GM23338 (cell line): ENCODE measurements around the gene ZSWIM5. TPM values are rescaled to one million over a fixed set of nuclear protein-coding genes. Genes with fewer than 3 reads are reported as not detected.

Experiments
- ATAC-seq: fragments of 200-7000 bp; cut with Tn5 transposase; 3 replicates; pipeline ENCODE4 v1.9.1; 2020
- DNase-seq: peaks from one replicate; pipeline ENCODE4 v3.0.0-alpha.2; 2015; ENCODE audit warnings: low spot score
- H2AFZ ChIP-seq: fragments of 200-600 bp; sonication (generic); 2 replicates; pipeline ENCODE4 v1.8.0; 2016; ENCODE audit warnings: antibody characterized with exemption, mild to moderate bottlenecking, moderate library complexity
- H3F3A ChIP-seq: fragments of 200-600 bp; sonication (generic); replicated peaks from 2 replicates; pipeline ENCODE4 v1.8.0; 2017; ENCODE audit warnings: antibody characterized with exemption, mixed run types, low read depth
- H3K27ac ChIP-seq: fragments of 200-600 bp; sonication (generic); 2 replicates; pipeline ENCODE4 v1.6.1; 2016; ENCODE audit warnings: low read depth
- H3K27me3 ChIP-seq: fragments of 200-600 bp; sonication (generic); 2 replicates; pipeline ENCODE4 v1.8.0; 2016; ENCODE audit warnings: mild to moderate bottlenecking, mixed run types, moderate library complexity; ENCODE audit not compliant: insufficient read depth
- H3K36me3 ChIP-seq: fragments of 200-600 bp; sonication (generic); 2 replicates; pipeline ENCODE4 v1.8.0; 2016; ENCODE audit warnings: mild to moderate bottlenecking; ENCODE audit not compliant: insufficient read depth
- H3K4me1 ChIP-seq: fragments of 200-600 bp; sonication (generic); 2 replicates; pipeline ENCODE4 v1.8.0; 2016; ENCODE audit warnings: mild to moderate bottlenecking, moderate library complexity; ENCODE audit not compliant: insufficient read depth
- H3K4me2 ChIP-seq: fragments of 200-600 bp; sonication (generic); 2 replicates; pipeline ENCODE4 v1.7.1; 2017; ENCODE audit warnings: mixed run types
- H3K4me3 ChIP-seq: fragments of 200-600 bp; sonication (generic); 2 replicates; pipeline ENCODE4 v1.6.1; 2016; ENCODE audit warnings: mixed run types
- H3K79me2 ChIP-seq: fragments of 200-600 bp; sonication (generic); replicated peaks from 2 replicates; pipeline ENCODE4 v1.8.0; 2017; ENCODE audit warnings: mild to moderate bottlenecking; ENCODE audit not compliant: insufficient read depth
- H3K9me2 ChIP-seq: fragments of 200-600 bp; sonication (generic); 2 replicates; pipeline ENCODE4 v1.8.0; 2017; ENCODE audit not compliant: insufficient read depth
- H4K20me1 ChIP-seq: fragments of 200-600 bp; sonication (generic); replicated peaks from 2 replicates; pipeline ENCODE4 v1.8.0; 2017; ENCODE audit warnings: mild to moderate bottlenecking; ENCODE audit not compliant: insufficient read depth
- H3K27ac Mint-ChIP-seq: 2 replicates; pipeline ENCODE4 v1.8.0; 2020; ENCODE audit warnings: inconsistent platforms, mild to moderate bottlenecking, moderate library complexity, mixed read lengths
- H3K27me3 Mint-ChIP-seq: 3 replicates; pipeline ENCODE4 v1.8.0; 2022; ENCODE audit warnings: low read depth, mild to moderate bottlenecking, moderate library complexity, mixed read lengths, inconsistent platforms; ENCODE audit not compliant: insufficient read depth, poor library complexity
- H3K36me3 Mint-ChIP-seq: 3 replicates; pipeline ENCODE4 v1.8.0; 2021; ENCODE audit warnings: low read depth, mild to moderate bottlenecking, inconsistent platforms, moderate library complexity, mixed read lengths
- H3K4me1 Mint-ChIP-seq: 3 replicates; pipeline ENCODE4 v1.8.0; 2020; ENCODE audit warnings: mild to moderate bottlenecking, inconsistent platforms, mixed read lengths
- H3K4me3 Mint-ChIP-seq: 3 replicates; pipeline ENCODE4 v1.8.0; 2021; ENCODE audit warnings: moderate library complexity, mild to moderate bottlenecking, inconsistent platforms, mixed read lengths
- H3K9me3 Mint-ChIP-seq: 3 replicates; pipeline ENCODE4 v1.8.0; 2020; ENCODE audit warnings: moderate library complexity, mild to moderate bottlenecking, inconsistent platforms, mixed read lengths
- CREB1 ChIP-seq: fragments of 250-450 bp; sonication (Bioruptor Pico); IDR thresholded peaks from 2 replicates; pipeline ENCODE4 v1.5.0; 2020; ENCODE audit warnings: low read depth, mild to moderate bottlenecking, moderate library complexity
- CTCF ChIP-seq, 2 experiments: fragments of 200-600 bp in 1 of 2; sonication (generic) in 1 of 2; conservative IDR thresholded peaks; 2 replicates each; pipeline versions ENCODE4 v1.5.1 to v1.6.1; 2016 to 2017; ENCODE audit warnings: antibody characterized with exemption in 2 of 2, low read depth in 2 of 2, mild to moderate bottlenecking in 2 of 2, moderate library complexity in 1 of 2
- EZH2 ChIP-seq: fragments of 200-600 bp; sonication (generic); IDR thresholded peaks from one replicate; pipeline ENCODE4 v1.8.0; 2017; ENCODE audit warnings: antibody characterized with exemption, mild to moderate bottlenecking, low read depth; ENCODE audit not compliant: unreplicated experiment
- EZH2phosphoT487 ChIP-seq: fragments of 200-600 bp; sonication (generic); IDR thresholded peaks from one replicate; pipeline ENCODE4 v1.8.1; 2018; ENCODE audit warnings: antibody characterized with exemption; ENCODE audit not compliant: unreplicated experiment
- JUNB ChIP-seq: IDR thresholded peaks from one replicate; pipeline ENCODE4 v1.6.1; 2016; ENCODE audit warnings: antibody characterized with exemption; ENCODE audit not compliant: unreplicated experiment
- NANOG ChIP-seq: IDR thresholded peaks from 2 replicates; pipeline ENCODE4 v1.6.1; 2016; ENCODE audit warnings: antibody characterized with exemption, borderline replicate concordance
- POLR2AphosphoS5 ChIP-seq: IDR thresholded peaks from 2 replicates; pipeline ENCODE4 v1.6.1; 2016; ENCODE audit warnings: antibody characterized with exemption, low read depth
- STAT1 ChIP-seq: IDR thresholded peaks from one replicate; pipeline ENCODE4 v1.6.1; 2016; ENCODE audit warnings: antibody characterized with exemption; ENCODE audit not compliant: unreplicated experiment
- ZNF114 ChIP-seq: fragments of 250-450 bp; sonication (Bioruptor Pico); IDR thresholded peaks from 2 replicates; pipeline ENCODE4 v1.5.0; 2020; ENCODE audit warnings: mild to moderate bottlenecking, moderate library complexity
- ZNF331 ChIP-seq: fragments of 250-450 bp; sonication (Bioruptor Pico); IDR thresholded peaks from 2 replicates; pipeline ENCODE4 v1.5.0; 2020; ENCODE audit warnings: low read depth, mild to moderate bottlenecking, moderate library complexity
- polyA plus RNA-seq: library from polyadenylated mRNA; unstranded; fragments of >200 nt; fragmentation: Nextera tagmentation; extraction: Ambion mirVana; gene quantifications from 2 replicates; pipeline ENCODE4 v1.2.1, GENCODE V29; 2016
- total RNA-seq: library from RNA; depleted of rRNA; stranded (reverse); fragments of >200 nt; shearing (Covaris generic); gene quantifications from 2 replicates; pipeline ENCODE4 v1.2.3, GENCODE V29; 2014
- TF ChIP-seq, protein P1 (sequence below): IDR thresholded peaks from 2 replicates; pipeline ENCODE4 v1.6.1; 2016; ENCODE audit warnings: antibody characterized with exemption
- TF ChIP-seq, protein P2 (sequence below): IDR thresholded peaks from one replicate; pipeline ENCODE4 v1.6.1; 2018; ENCODE audit warnings: antibody characterized with exemption; ENCODE audit not compliant: unreplicated experiment

Gene ZSWIM5
- total and polyA plus RNA-seq, 2 experiments from 2014 or later = 0.65 to 3.6 TPM

DNA sequence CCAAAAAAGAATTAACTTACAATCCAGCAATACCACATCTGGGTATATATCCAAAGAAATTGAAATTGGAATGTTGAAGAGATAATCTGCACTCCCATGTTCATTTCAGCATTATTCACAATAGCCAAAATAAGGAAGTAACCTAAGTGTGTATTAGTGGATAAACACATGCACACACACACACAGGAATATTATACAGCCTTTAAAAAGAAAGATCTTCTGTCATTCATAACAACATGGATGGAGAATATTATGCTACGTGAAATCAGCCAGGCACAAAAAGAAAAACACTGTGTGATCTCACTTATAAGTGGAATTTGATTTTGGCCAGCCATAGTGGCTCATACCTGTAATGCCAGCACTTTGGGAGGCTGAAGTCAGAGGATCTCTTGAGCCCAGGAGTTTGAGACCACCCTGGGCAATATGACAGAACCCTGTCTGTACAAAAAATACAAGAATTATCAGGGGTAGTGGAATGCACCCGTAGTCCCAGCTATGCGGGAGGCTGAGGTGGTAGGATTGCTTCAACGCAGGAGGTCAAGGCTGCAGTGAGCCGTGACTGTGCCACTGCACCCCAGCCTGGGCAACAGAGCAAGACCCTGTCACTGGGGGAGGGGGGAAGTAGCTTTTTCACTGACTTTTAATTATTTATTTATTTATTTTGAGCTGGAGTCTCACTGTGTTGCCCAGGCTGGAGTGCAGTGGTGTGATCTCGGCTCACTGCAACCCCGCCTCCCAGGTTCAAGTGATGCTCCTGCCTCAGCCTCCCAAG is 210.8 kb downstream of the ZSWIM5 start:
- Histone ChIP-seq H3K4me1 (peaks cover 4% of the 10 kb centered on the region; the same call in 1 of the 2 replicates), H3K27me3 (no peaks in the 10 kb centered on the region), H3K27ac (no peak overlapping the region), H3K9me2 (no peaks in the 10 kb centered on the region), H3K36me3 (no peaks in the 10 kb centered on the region), H4K20me1 (no peaks in the 10 kb centered on the region), H2AFZ (no peak overlapping the region), H3K4me3 (no peak overlapping the region), H3K79me2 (no peaks in the 10 kb centered on the region), H3F3A (no peaks in the 10 kb centered on the region), H3K4me2 (no peak overlapping the region)
- no peaks in the 10 kb centered on the region; the same call in 2 of the 3 replicates for H3K9me3 Mint-ChIP-seq
- no peak for TF ChIP-seq JUNB
- no peak for TF ChIP-seq POLR2AphosphoS5
- TF ChIP-seq ZNF331 = no peak
- TF ChIP-seq CREB1 (CRISPR knock-in tag) = no peak
- TF ChIP-seq EZH2 = no peak
- no peak for TF ChIP-seq CTCF (conservative IDR thresholded peaks at IDR 0.05; ENCODE audit: low read depth in 2 of 2)
- no peak for TF ChIP-seq STAT1
- H3K27me3 Mint-ChIP-seq = no peaks in the 10 kb centered on the region
- H3K27ac Mint-ChIP-seq = no peak overlapping the region
- H3K4me1 Mint-ChIP-seq = peaks cover 4% of the 10 kb centered on the region; the same call in 1 of the 3 replicates
- H3K36me3 Mint-ChIP-seq = no peaks in the 10 kb centered on the region
- no peak overlapping the region for H3K4me3 Mint-ChIP-seq
- DNase-seq (no peak), ATAC-seq (no peak)

GRCh38 chr1:44994309-44994898 is 212.0 kb downstream of the ZSWIM5 start:
- H3K27ac ChIP-seq = no peak overlapping the region
- no peak overlapping the region for H3K27ac Mint-ChIP-seq
- H3K4me1 ChIP-seq = no peaks in the 10 kb centered on the region
- TF ChIP-seq EZH2phosphoT487 = no peak
- TF ChIP-seq STAT1 = no peak
- TF ChIP-seq, protein P1, sequence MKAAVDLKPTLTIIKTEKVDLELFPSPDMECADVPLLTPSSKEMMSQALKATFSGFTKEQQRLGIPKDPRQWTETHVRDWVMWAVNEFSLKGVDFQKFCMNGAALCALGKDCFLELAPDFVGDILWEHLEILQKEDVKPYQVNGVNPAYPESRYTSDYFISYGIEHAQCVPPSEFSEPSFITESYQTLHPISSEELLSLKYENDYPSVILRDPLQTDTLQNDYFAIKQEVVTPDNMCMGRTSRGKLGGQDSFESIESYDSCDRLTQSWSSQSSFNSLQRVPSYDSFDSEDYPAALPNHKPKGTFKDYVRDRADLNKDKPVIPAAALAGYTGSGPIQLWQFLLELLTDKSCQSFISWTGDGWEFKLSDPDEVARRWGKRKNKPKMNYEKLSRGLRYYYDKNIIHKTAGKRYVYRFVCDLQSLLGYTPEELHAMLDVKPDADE = no peak
- TF ChIP-seq, protein P2, sequence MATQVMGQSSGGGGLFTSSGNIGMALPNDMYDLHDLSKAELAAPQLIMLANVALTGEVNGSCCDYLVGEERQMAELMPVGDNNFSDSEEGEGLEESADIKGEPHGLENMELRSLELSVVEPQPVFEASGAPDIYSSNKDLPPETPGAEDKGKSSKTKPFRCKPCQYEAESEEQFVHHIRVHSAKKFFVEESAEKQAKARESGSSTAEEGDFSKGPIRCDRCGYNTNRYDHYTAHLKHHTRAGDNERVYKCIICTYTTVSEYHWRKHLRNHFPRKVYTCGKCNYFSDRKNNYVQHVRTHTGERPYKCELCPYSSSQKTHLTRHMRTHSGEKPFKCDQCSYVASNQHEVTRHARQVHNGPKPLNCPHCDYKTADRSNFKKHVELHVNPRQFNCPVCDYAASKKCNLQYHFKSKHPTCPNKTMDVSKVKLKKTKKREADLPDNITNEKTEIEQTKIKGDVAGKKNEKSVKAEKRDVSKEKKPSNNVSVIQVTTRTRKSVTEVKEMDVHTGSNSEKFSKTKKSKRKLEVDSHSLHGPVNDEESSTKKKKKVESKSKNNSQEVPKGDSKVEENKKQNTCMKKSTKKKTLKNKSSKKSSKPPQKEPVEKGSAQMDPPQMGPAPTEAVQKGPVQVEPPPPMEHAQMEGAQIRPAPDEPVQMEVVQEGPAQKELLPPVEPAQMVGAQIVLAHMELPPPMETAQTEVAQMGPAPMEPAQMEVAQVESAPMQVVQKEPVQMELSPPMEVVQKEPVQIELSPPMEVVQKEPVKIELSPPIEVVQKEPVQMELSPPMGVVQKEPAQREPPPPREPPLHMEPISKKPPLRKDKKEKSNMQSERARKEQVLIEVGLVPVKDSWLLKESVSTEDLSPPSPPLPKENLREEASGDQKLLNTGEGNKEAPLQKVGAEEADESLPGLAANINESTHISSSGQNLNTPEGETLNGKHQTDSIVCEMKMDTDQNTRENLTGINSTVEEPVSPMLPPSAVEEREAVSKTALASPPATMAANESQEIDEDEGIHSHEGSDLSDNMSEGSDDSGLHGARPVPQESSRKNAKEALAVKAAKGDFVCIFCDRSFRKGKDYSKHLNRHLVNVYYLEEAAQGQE = no peak
- no peak for TF ChIP-seq NANOG
- TF ChIP-seq POLR2AphosphoS5 = no peak
- no peak for TF ChIP-seq ZNF331
- no peak for TF ChIP-seq EZH2
- no peak for TF ChIP-seq ZNF114 (CRISPR knock-in tag)
- H3K36me3 Mint-ChIP-seq = no peaks in the 10 kb centered on the region
- H3K79me2 ChIP-seq = no peaks in the 10 kb centered on the region
- no peaks in the 10 kb centered on the region for H3K36me3 ChIP-seq
- H3K9me2 ChIP-seq = no peaks in the 10 kb centered on the region
- ATAC-seq (no peak), DNase-seq (no peak)
- no peaks in the 10 kb centered on the region for H3K27me3 ChIP-seq
- H3K4me3 Mint-ChIP-seq = no peak overlapping the region
- no peaks in the 10 kb centered on the region for H3K4me1 Mint-ChIP-seq
- no peaks in the 10 kb centered on the region for H4K20me1 ChIP-seq
- no peak overlapping the region for H3K4me2 ChIP-seq
- H3K9me3 Mint-ChIP-seq = no peaks in the 10 kb centered on the region; the same call in 2 of the 3 replicates
- H2AFZ ChIP-seq = no peak overlapping the region
- no peaks in the 10 kb centered on the region for H3K27me3 Mint-ChIP-seq
- H3K4me3 ChIP-seq = no peak overlapping the region
- H3F3A ChIP-seq = no peaks in the 10 kb centered on the region
